ENCODE results near the gene VEZT. TPM values are rescaled to one million over a fixed set of nuclear protein-coding genes. Genes with fewer than 3 reads are reported as not detected.

VEZT gene
- total RNA-seq, 4 donors from 2014 or later = 82.1 to 141 (median 85.4) TPM

DNA sequence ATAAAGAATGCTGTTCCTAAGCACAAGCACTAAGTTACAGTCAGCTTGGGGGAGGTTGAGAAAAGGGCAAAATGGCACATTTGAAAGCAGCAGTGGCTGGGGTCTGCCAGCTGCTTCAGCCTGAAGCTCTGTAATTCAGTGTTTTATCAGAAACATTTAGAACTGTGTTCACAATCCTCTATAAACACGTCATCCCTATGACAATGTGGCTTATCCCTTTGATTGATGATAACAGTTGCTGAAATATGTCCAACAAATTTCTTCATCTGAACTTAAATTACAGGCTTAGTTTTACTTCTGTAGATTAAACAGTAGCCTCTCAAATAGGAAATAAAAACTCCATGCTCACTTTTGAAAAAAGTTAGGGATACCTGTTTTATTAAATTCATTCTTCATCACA, 108.8 kb downstream of the VEZT start:
- Histone ChIP-seq H3K9me3 (no peaks in the 10 kb centered on the region), H3K4me3 (no peak overlapping the region), H3K36me3 (no peaks in the 10 kb centered on the region), H3K4me1 (peaks cover 0 to 32% (median 0%) of the 10 kb centered on the region in 3 donors), H3K27me3 (no peaks in the 10 kb centered on the region), H3K27ac (peak overlapping the region in 3 of 4 donors; percentile 31 to 71 (median 33))
- TF ChIP-seq POLR2AphosphoS5 (IDR thresholded peaks at IDR 0.05) = peak; percentile 63
- TF ChIP-seq, protein P1, sequence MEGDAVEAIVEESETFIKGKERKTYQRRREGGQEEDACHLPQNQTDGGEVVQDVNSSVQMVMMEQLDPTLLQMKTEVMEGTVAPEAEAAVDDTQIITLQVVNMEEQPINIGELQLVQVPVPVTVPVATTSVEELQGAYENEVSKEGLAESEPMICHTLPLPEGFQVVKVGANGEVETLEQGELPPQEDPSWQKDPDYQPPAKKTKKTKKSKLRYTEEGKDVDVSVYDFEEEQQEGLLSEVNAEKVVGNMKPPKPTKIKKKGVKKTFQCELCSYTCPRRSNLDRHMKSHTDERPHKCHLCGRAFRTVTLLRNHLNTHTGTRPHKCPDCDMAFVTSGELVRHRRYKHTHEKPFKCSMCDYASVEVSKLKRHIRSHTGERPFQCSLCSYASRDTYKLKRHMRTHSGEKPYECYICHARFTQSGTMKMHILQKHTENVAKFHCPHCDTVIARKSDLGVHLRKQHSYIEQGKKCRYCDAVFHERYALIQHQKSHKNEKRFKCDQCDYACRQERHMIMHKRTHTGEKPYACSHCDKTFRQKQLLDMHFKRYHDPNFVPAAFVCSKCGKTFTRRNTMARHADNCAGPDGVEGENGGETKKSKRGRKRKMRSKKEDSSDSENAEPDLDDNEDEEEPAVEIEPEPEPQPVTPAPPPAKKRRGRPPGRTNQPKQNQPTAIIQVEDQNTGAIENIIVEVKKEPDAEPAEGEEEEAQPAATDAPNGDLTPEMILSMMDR (IDR thresholded peaks at IDR 0.05) = no peak
- WGBS, 2 donors (ENCODE audit: low coverage in 1 of 2) = 23 to 25% methylated on average over 1 of the region's 1 CpG
- ATAC-seq = peak; percentile 19

DNA sequence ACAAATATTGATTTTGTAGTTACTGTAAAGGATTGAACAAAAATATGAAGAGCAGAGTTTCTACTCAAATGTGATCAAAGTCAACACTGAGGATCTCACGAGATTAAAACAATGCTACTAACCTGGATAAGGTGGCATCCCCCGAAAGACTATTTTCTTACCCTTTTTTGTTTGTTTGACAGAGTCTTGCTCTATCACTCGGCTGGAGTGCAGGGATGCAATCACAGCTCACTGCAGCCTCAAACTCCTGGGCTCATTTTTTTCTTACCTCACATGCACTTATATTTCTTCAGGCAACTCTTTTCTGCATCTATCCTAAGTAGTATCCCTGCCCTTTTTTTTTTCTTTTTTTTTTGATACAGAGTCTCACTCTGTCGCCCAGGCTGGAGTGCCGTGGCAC, 109.2 kb downstream of the VEZT start:
- Histone ChIP-seq H3K9me3 (no peaks in the 10 kb centered on the region), H3K4me3 (no peak overlapping the region), H3K27me3 (no peaks in the 10 kb centered on the region), H3K27ac (peak overlapping the region in 1 of 4 donors; percentile 71), H3K4me1 (peaks cover 0 to 31% (median 0%) of the 10 kb centered on the region in 3 donors), H3K36me3 (no peaks in the 10 kb centered on the region)
- TF ChIP-seq, protein P1 (IDR thresholded peaks at IDR 0.05) = no peak
- TF ChIP-seq POLR2A (IDR thresholded peaks at IDR 0.05) (no peak), POLR2AphosphoS5 (IDR thresholded peaks at IDR 0.05) (no peak), EP300 (IDR thresholded peaks at IDR 0.05) (no peak)
- WGBS, 2 donors (ENCODE audit: low coverage in 1 of 2) = 41 to 62% methylated on average over 3 to 5 of the region's 5 CpGs
- no peak for ATAC-seq

DNA sequence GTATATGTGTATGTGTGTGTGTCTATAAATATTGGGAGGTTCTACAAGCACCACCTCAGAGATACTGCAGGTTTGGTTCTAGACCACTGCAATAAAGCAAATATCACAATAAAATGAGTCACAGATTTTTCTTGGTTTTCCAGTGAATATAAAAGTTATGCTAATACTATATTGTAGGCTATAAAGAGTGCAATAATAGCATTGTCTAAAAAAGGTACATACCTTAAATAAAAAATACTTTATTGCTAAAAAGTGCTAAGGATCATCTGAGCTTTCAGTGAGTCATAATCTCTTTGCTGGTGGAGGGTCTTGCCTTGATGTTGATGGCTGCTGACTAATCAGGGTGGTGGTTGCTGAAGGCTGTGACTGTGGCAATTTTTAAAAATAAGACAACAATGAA, 111.1 kb downstream of the VEZT start:
- H3K36me3 ChIP-seq = no peaks in the 10 kb centered on the region
- no peak overlapping the region for H3K4me3 ChIP-seq
- H3K27me3 ChIP-seq = no peaks in the 10 kb centered on the region
- no peaks in the 10 kb centered on the region for H3K9me3 ChIP-seq
- TF ChIP-seq POLR2AphosphoS5 (IDR thresholded peaks at IDR 0.05) = no peak
- TF ChIP-seq, protein P1 (IDR thresholded peaks at IDR 0.05) = no peak
- no peak for TF ChIP-seq POLR2A (IDR thresholded peaks at IDR 0.05)
- no peak for TF ChIP-seq EP300 (IDR thresholded peaks at IDR 0.05)
- H3K4me1 ChIP-seq = peaks cover 0 to 35% (median 0%) of the 10 kb centered on the region in 3 donors
- H3K27ac ChIP-seq = no peak overlapping the region
- ATAC-seq = no peak

DNA sequence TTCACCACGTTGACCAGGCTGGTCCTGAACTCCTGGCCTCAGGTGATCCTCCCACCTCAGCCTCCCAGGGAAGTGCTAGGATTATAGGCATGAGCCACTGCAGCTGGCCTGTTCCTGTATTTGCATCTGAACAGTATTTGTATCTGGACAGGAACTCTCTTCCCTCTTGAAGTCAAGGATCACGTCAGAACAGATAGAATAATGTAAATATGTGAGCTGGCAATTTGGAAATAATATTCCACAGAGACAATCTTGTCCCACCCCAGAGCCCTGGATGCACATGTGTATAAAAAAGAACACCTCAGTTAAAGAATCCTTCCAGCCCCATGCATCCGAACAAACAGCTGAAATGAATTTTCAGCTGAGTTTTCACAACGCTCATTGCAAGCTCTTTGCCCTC, 118.3 kb downstream of the VEZT start:
- H3K4me1 ChIP-seq = peaks cover 0 to 47% (median 0%) of the 10 kb centered on the region in 3 donors
- TF ChIP-seq, protein P1 (IDR thresholded peaks at IDR 0.05) = no peak
- no peak for TF ChIP-seq EP300 (IDR thresholded peaks at IDR 0.05)
- no peak for TF ChIP-seq POLR2AphosphoS5 (IDR thresholded peaks at IDR 0.05)
- TF ChIP-seq POLR2A (IDR thresholded peaks at IDR 0.05) = no peak
- WGBS, 2 donors (ENCODE audit: low coverage in 1 of 2) = 0 to 12% methylated on average over 3 to 4 of the region's 4 CpGs
- no peak for ATAC-seq
- H3K4me3 ChIP-seq = peak overlapping the region in 1 of 2 donors; percentile 15
- H3K36me3 ChIP-seq = no peaks in the 10 kb centered on the region
- no peaks in the 10 kb centered on the region for H3K9me3 ChIP-seq
- peak overlapping the region; percentile 54 to 85 (median 83) for H3K27ac ChIP-seq
- H3K27me3 ChIP-seq = no peaks in the 10 kb centered on the region

DNA sequence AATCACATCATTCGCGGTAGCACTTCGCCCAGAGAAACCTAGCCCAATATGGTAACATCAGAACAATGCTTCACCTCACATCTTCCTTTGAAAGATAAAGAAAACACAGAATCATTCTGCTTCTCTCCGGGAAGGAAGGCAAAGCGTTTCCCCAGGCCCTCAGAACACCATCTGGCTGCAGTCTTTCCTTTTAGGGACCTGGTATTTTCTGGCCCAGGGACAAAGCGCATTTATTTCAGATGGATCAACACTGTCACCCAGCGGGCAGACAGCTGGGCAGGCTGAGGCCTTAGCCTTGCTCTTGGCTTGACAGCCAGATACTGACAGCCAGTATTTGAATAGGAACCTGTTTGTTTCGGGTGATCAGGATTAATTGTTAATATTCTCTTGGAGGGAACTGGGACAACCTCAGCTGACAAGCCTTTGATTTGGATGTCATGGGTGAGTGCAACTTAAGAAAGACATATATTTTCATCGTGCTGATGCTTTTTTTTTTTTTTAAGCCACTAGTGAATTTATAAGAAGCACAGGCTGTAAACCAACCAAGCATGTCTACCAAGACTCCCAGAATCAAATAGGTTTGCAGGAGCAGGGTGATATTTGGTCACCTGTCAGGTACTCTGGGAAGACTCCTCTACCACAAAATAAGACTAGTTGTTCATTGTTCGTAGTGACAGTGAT, 118.9 kb downstream of the VEZT start:
- Histone ChIP-seq H3K27me3 (no peaks in the 10 kb centered on the region), H3K36me3 (no peaks in the 10 kb centered on the region), H3K4me3 (peak overlapping the region in 1 of 2 donors; percentile 15), H3K9me3 (no peaks in the 10 kb centered on the region), H3K27ac (peak overlapping the region; percentile 54 to 85 (median 83)), H3K4me1 (peaks cover 0 to 47% (median 0%) of the 10 kb centered on the region in 3 donors)
- WGBS, 2 donors (ENCODE audit: low coverage in 1 of 2) = 3 to 15% methylated on average over 6 to 10 of the region's 10 CpGs
- TF ChIP-seq POLR2AphosphoS5 (IDR thresholded peaks at IDR 0.05) (peak; percentile 83), EP300 (IDR thresholded peaks at IDR 0.05) (no peak), POLR2A (IDR thresholded peaks at IDR 0.05) (no peak)
- TF ChIP-seq, protein P1 (IDR thresholded peaks at IDR 0.05) = peak; percentile 18 to 82 (median 56)
- ATAC-seq = peak; percentile 82

Measured in gastroesophageal sphincter (tissue), 4 donors.